Measurements from ENCODE around the gene LBHD2.

GRCh38 chr14:103107455-103107854 is 23.4 kb downstream of the LBHD2 start:
- TF ChIP-seq IKZF5 (CRISPR knock-in tag; IDR thresholded peaks at IDR 0.05) (no peak), NFKBIZ (CRISPR knock-in tag; IDR thresholded peaks at IDR 0.05) (no peak), ZFY (CRISPR knock-in tag; IDR thresholded peaks at IDR 0.05) (no peak), RERE (CRISPR knock-in tag; IDR thresholded peaks at IDR 0.05; ENCODE audit: low read depth) (no peak), CREM (IDR thresholded peaks at IDR 0.05) (no peak), CREM (CRISPR knock-in tag; IDR thresholded peaks at IDR 0.05) (no peak)
